ENCODE measurements around the gene RNF222. TPM values are rescaled to one million over a fixed set of nuclear protein-coding genes. Genes with fewer than 3 reads are reported as not detected.

The RNF222 gene
- total and polyA plus RNA-seq, 2 experiments from 2014 or later = not detected

DNA sequence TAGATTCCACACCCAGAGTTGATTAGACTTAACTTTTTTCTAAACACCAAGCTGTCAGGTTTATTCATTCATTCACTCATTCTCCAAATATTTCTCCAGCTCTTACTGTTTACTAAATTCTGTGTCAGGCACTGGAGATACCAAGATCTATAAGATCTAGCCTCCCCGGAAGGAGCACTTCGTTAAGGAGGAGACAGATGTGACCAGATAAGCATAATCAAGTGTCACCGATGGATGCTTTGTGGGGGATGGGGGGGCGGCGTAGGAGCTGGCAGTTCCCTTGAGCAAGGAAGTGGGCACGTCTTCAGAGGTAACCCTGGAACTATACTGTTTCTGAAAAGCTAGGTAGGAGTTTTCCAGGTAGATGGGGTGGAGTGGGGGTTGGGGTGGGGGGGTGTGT lies 10.8 kb downstream of the RNF222 start:
- no peak for DNase-seq
- Histone ChIP-seq H3K4me2 (ENCODE audit: unreplicated experiment) (no peak overlapping the region), H3K36me3 (ENCODE audit: low read depth) (peaks cover 4% of the 10 kb centered on the region), H3K27me3 (replicated peaks; ENCODE audit: insufficient read depth) (no peaks in the 10 kb centered on the region), H3K9me2 (ENCODE audit: insufficient read depth) (no peaks in the 10 kb centered on the region), H3K9ac (no peak overlapping the region), H3K79me2 (ENCODE audit: insufficient read depth) (peaks cover 12% of the 10 kb centered on the region), H3K4me1 (ENCODE audit: insufficient read depth) (peaks cover 25% of the 10 kb centered on the region), H2AFZ (no peak overlapping the region), H3F3A (ENCODE audit: insufficient read depth) (peaks cover 20% of the 10 kb centered on the region), H3K27ac (no peak overlapping the region), H4K20me1 (ENCODE audit: insufficient read depth) (no peaks in the 10 kb centered on the region), H3K4me3 (no peak overlapping the region), H3K9me3 (ENCODE audit: low read depth) (no peaks in the 10 kb centered on the region)
- in situ Hi-C loops (cut with MboI) = no loop called here
- WGBS, 2 experiments (ENCODE audit: low coverage in 1 of 2, low lambda C conversion rate in 2 of 2, missing lambda C conversion rate in 2 of 2) = 67 to 76% methylated on average over 6 of the region's 6 CpGs
- no peak for TF ChIP-seq EZH2 (IDR thresholded peaks at IDR 0.05; ENCODE audit: insufficient read depth, poor library complexity, severe bottlenecking)
- no peak for TF ChIP-seq EZH2phosphoT487 (IDR thresholded peaks at IDR 0.05; ENCODE audit: insufficient read depth, low read depth)

DNA sequence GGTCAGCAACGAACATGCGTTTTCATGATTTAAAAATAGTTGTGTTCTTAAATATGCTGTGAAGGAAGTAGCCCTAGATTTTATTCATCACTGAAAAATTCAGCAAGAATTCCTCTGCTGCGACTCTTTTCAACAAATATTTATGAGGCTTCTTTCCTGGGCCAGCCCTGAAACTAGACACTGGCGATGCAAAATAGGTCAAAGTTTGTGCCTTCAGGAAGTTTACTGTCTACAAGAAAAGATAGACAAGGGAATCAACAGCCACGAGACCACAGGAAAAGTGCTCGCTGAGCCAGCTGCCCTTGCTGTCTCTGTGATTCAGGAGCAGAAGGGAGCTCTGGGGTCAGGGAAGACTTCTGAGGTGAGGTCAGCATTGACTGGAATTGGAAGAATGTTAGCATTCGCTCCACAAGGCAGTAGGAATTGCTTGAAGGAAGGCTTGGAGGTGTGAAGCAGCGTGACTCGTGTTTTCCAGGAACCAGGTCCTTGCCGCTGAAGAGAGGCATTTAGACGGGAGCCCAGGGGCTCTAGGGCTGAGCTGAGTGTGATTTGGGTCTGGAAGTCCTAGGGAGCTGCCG lies 12.7 kb downstream of the RNF222 start:
- Histone ChIP-seq H3K9ac (peak overlapping the region; percentile 96), H2AFZ (peak overlapping the region; percentile 88; the same call in 1 of the 2 replicates), H3K27me3 (replicated peaks; ENCODE audit: insufficient read depth) (no peaks in the 10 kb centered on the region), H3K9me2 (ENCODE audit: insufficient read depth) (no peaks in the 10 kb centered on the region), H3K4me3 (peak overlapping the region; percentile 95), H3K9me3 (ENCODE audit: low read depth) (no peaks in the 10 kb centered on the region), H3K36me3 (ENCODE audit: low read depth) (peaks cover 22% of the 10 kb centered on the region), H3K4me2 (ENCODE audit: unreplicated experiment) (peak overlapping the region; percentile 95), H3F3A (ENCODE audit: insufficient read depth) (peaks cover 38% of the 10 kb centered on the region), H3K27ac (peak overlapping the region; percentile 79), H3K4me1 (ENCODE audit: insufficient read depth) (peaks cover 38% of the 10 kb centered on the region), H4K20me1 (ENCODE audit: insufficient read depth) (peaks cover 8% of the 10 kb centered on the region; the same call in 1 of the 2 replicates), H3K79me2 (ENCODE audit: insufficient read depth) (peaks cover 31% of the 10 kb centered on the region)
- in situ Hi-C loops (cut with MboI) = no loop called here
- peak; percentile 91 for DNase-seq
- TF ChIP-seq EZH2 (IDR thresholded peaks at IDR 0.05; ENCODE audit: insufficient read depth, poor library complexity, severe bottlenecking) = no peak
- TF ChIP-seq EZH2phosphoT487 (IDR thresholded peaks at IDR 0.05; ENCODE audit: insufficient read depth, low read depth) = no peak
- WGBS, 2 experiments (ENCODE audit: low coverage in 1 of 2, low lambda C conversion rate in 2 of 2, missing lambda C conversion rate in 2 of 2) = 10 to 16% methylated on average over 12 of the region's 12 CpGs

- Histone ChIP-seq H3K9me2 (ENCODE audit: insufficient read depth) (no peaks in the 10 kb centered on the region), H3K4me3 (peak within 1 kb of the TSS; percentile 95), H3K36me3 (ENCODE audit: low read depth) (peaks cover 37% of the 10 kb centered on the region), H2AFZ (peak within 1 kb of the TSS; percentile 88), H4K20me1 (ENCODE audit: insufficient read depth) (peaks cover 8% of the 10 kb centered on the region; the same call in 1 of the 2 replicates), H3K27ac (peak within 1 kb of the TSS; percentile 79), H3K4me2 (ENCODE audit: unreplicated experiment) (peak within 1 kb of the TSS; percentile 97), H3K9ac (peak within 1 kb of the TSS; percentile 96), H3F3A (ENCODE audit: insufficient read depth) (peaks cover 55% of the 10 kb centered on the region), H3K79me2 (ENCODE audit: insufficient read depth) (peaks cover 46% of the 10 kb centered on the region), H3K9me3 (ENCODE audit: low read depth) (no peaks in the 10 kb centered on the region), H3K4me1 (ENCODE audit: insufficient read depth) (peaks cover 41% of the 10 kb centered on the region), H3K27me3 (replicated peaks; ENCODE audit: insufficient read depth) (no peaks in the 10 kb centered on the region)
- in situ Hi-C loops (cut with MboI) = no loop called here
- WGBS, 2 experiments (ENCODE audit: low coverage in 1 of 2, low lambda C conversion rate in 2 of 2, missing lambda C conversion rate in 2 of 2) = 1% methylated on average over 21 to 42 of the region's 55 CpGs
- TF ChIP-seq EZH2 (IDR thresholded peaks at IDR 0.05; ENCODE audit: insufficient read depth, poor library complexity, severe bottlenecking) (no peak), EZH2phosphoT487 (IDR thresholded peaks at IDR 0.05; ENCODE audit: insufficient read depth, low read depth) (no peak)
- peak; percentile 100 for DNase-seq
Measured at GRCh38 chr17:8383143-8383822, 14.3 kb downstream of the RNF222 start, which contains the start of gene RPL26. Gene RPL26, minus strand, starts transcription at chr17:8383193. Its CDS starts 883 bp downstream, at chr17:8382310.

GRCh38 chr17:8382880-8383142 lies 14.8 kb downstream of the RNF222 start:
- H3K4me1 ChIP-seq (ENCODE audit: insufficient read depth) = peaks cover 41% of the 10 kb centered on the region
- H3K4me3 ChIP-seq = peak overlapping the region; percentile 95
- peak overlapping the region; percentile 88 for H2AFZ ChIP-seq
- no peaks in the 10 kb centered on the region for H3K9me3 ChIP-seq (ENCODE audit: low read depth)
- peak overlapping the region; percentile 75 for H3K27ac ChIP-seq
- no peak for TF ChIP-seq EZH2phosphoT487 (IDR thresholded peaks at IDR 0.05; ENCODE audit: insufficient read depth, low read depth)
- no peak for TF ChIP-seq EZH2 (IDR thresholded peaks at IDR 0.05; ENCODE audit: insufficient read depth, poor library complexity, severe bottlenecking)
- peaks cover 42% of the 10 kb centered on the region for H3K36me3 ChIP-seq (ENCODE audit: low read depth)
- peaks cover 8% of the 10 kb centered on the region; the same call in 1 of the 2 replicates for H4K20me1 ChIP-seq (ENCODE audit: insufficient read depth)
- peaks cover 46% of the 10 kb centered on the region for H3K79me2 ChIP-seq (ENCODE audit: insufficient read depth)
- no peak for DNase-seq
- H3K9me2 ChIP-seq (ENCODE audit: insufficient read depth) = no peaks in the 10 kb centered on the region
- H3K4me2 ChIP-seq (ENCODE audit: unreplicated experiment) = peak overlapping the region; percentile 97
- H3F3A ChIP-seq (ENCODE audit: insufficient read depth) = peaks cover 59% of the 10 kb centered on the region
- H3K9ac ChIP-seq = peak overlapping the region; percentile 96
- no peaks in the 10 kb centered on the region for H3K27me3 ChIP-seq (replicated peaks; ENCODE audit: insufficient read depth)
- 0 to 1% methylated on average over 15 of the region's 15 CpGs for WGBS, 2 experiments (ENCODE audit: low coverage in 1 of 2, low lambda C conversion rate in 2 of 2, missing lambda C conversion rate in 2 of 2)
- in situ Hi-C loops (cut with MboI) = no loop called here
